Measurements from ENCODE around the gene NTRK2. TPM values are rescaled to one million over a fixed set of nuclear protein-coding genes. Genes with fewer than 3 reads are reported as not detected.

The NTRK2 gene
- total RNA-seq, 1 donor from 2014 or later = 0.02 TPM

- Mint-ChIP-seq H3K36me3 (no peaks in the 10 kb centered on the region), H3K27ac (no peak overlapping the region), H3K4me3 (no peak overlapping the region), H3K27me3 (ENCODE audit: insufficient read depth, low read depth) (no peaks in the 10 kb centered on the region), H3K4me1 (peaks cover 20% of the 10 kb centered on the region), H3K9me3 (no peaks in the 10 kb centered on the region)
- Histone ChIP-seq H4K20me1 (ENCODE audit: low read depth) (no peaks in the 10 kb centered on the region), H3K4me3 (no peak overlapping the region), H3K27ac (no peak overlapping the region), H3K4me2 (no peak overlapping the region), H3K79me2 (ENCODE audit: low read depth) (no peaks in the 10 kb centered on the region), H3K9me3 (ENCODE audit: low read depth) (no peaks in the 10 kb centered on the region), H3K4me1 (peaks cover 6% of the 10 kb centered on the region), H3K9ac (no peak overlapping the region), H3F3A (ENCODE audit: low read depth) (no peaks in the 10 kb centered on the region), H2AFZ (replicated peaks) (no peak overlapping the region), H3K27me3 (no peaks in the 10 kb centered on the region), H3K36me3 (no peaks in the 10 kb centered on the region)
- TF ChIP-seq EZH2phosphoT487 (IDR thresholded peaks at IDR 0.05) (no peak), CTCF (IDR thresholded peaks at IDR 0.05) (no peak), EZH2 (IDR thresholded peaks at IDR 0.05) (no peak)
- DNase-seq (ENCODE audit: low spot score) = no peak
Measured at GRCh38 chr9:85009251-85009650, 339.7 kb downstream of the NTRK2 start.

GRCh38 chr9:85013703-85014102, 344.2 kb downstream of the NTRK2 start:
- H2AFZ ChIP-seq (replicated peaks) = no peak overlapping the region
- TF ChIP-seq EZH2phosphoT487 (IDR thresholded peaks at IDR 0.05) = no peak
- no peak for TF ChIP-seq CTCF (IDR thresholded peaks at IDR 0.05)
- TF ChIP-seq EZH2 (IDR thresholded peaks at IDR 0.05) = no peak
- H3K36me3 ChIP-seq = no peaks in the 10 kb centered on the region
- no peaks in the 10 kb centered on the region for H4K20me1 ChIP-seq (ENCODE audit: low read depth)
- Mint-ChIP-seq H3K4me1 (peaks cover 33% of the 10 kb centered on the region), H3K9me3 (no peaks in the 10 kb centered on the region), H3K27ac (no peak overlapping the region), H3K4me3 (no peak overlapping the region), H3K36me3 (no peaks in the 10 kb centered on the region), H3K27me3 (ENCODE audit: insufficient read depth, low read depth) (peaks cover 4% of the 10 kb centered on the region)
- H3K4me1 ChIP-seq = peaks cover 6% of the 10 kb centered on the region
- H3K27ac ChIP-seq = no peak overlapping the region
- H3K79me2 ChIP-seq (ENCODE audit: low read depth) = no peaks in the 10 kb centered on the region
- H3K4me3 ChIP-seq = no peak overlapping the region
- no peak overlapping the region for H3K4me2 ChIP-seq
- no peak overlapping the region for H3K9ac ChIP-seq
- H3F3A ChIP-seq (ENCODE audit: low read depth) = no peaks in the 10 kb centered on the region
- no peak for DNase-seq (ENCODE audit: low spot score)
- H3K27me3 ChIP-seq = no peaks in the 10 kb centered on the region
- no peaks in the 10 kb centered on the region for H3K9me3 ChIP-seq (ENCODE audit: low read depth)

- no peak overlapping the region for H3K4me3 Mint-ChIP-seq
- no peaks in the 10 kb centered on the region for H3K9me3 Mint-ChIP-seq
- Histone ChIP-seq H2AFZ (replicated peaks) (no peak overlapping the region), H3K9me3 (ENCODE audit: low read depth) (no peaks in the 10 kb centered on the region), H3K4me3 (no peak overlapping the region), H3F3A (ENCODE audit: low read depth) (no peaks in the 10 kb centered on the region), H3K4me2 (no peak overlapping the region), H4K20me1 (ENCODE audit: low read depth) (no peaks in the 10 kb centered on the region), H3K36me3 (no peaks in the 10 kb centered on the region), H3K9ac (no peak overlapping the region), H3K27ac (no peak overlapping the region), H3K79me2 (ENCODE audit: low read depth) (no peaks in the 10 kb centered on the region), H3K4me1 (peaks cover 6% of the 10 kb centered on the region), H3K27me3 (no peaks in the 10 kb centered on the region)
- no peak for DNase-seq (ENCODE audit: low spot score)
- no peak overlapping the region for H3K27ac Mint-ChIP-seq
- no peaks in the 10 kb centered on the region for H3K36me3 Mint-ChIP-seq
- TF ChIP-seq EZH2phosphoT487 (IDR thresholded peaks at IDR 0.05) (no peak), EZH2 (IDR thresholded peaks at IDR 0.05) (no peak), CTCF (IDR thresholded peaks at IDR 0.05) (no peak)
- peaks cover 33% of the 10 kb centered on the region for H3K4me1 Mint-ChIP-seq
- H3K27me3 Mint-ChIP-seq (ENCODE audit: insufficient read depth, low read depth) = peaks cover 4% of the 10 kb centered on the region
Measured at GRCh38 chr9:85014292-85014691, 344.8 kb downstream of the NTRK2 start.

All from neural progenitor cell (in vitro differentiated cells).